H9 (cell line): ENCODE measurements around the gene MTG1. TPM values are rescaled to one million over a fixed set of nuclear protein-coding genes. Genes with fewer than 3 reads are reported as not detected.

ENCODE experiments used
- DNase-seq: peaks from one replicate; pipeline ENCODE4 v3.0.0-alpha.2; 2017
- H2AFZ ChIP-seq: one replicate; pipeline ENCODE4 v1.6.1; 2013; ENCODE audit warnings: mild to moderate bottlenecking, low read length, control low read depth, moderate library complexity
- H2AK5ac ChIP-seq: 2 replicates; pipeline ENCODE4 v1.6.1; 2013; ENCODE audit warnings: low read length, control low read depth, mixed read lengths; ENCODE audit not compliant: insufficient read length
- H2BK120ac ChIP-seq: one replicate; pipeline ENCODE4 v1.6.1; 2013; ENCODE audit warnings: low read depth, mild to moderate bottlenecking, low read length, control low read depth, inconsistent platforms; ENCODE audit not compliant: poor library complexity, severe bottlenecking
- H2BK12ac ChIP-seq: 2 replicates; pipeline ENCODE4 v1.6.1; 2013; ENCODE audit warnings: low read length, control low read depth, mixed read lengths, low read depth; ENCODE audit not compliant: insufficient read length
- H2BK15ac ChIP-seq: 2 replicates; pipeline ENCODE4 v1.6.1; 2013; ENCODE audit warnings: low read depth, low read length, control low read depth
- H2BK20ac ChIP-seq: one replicate; pipeline ENCODE4 v1.6.1; 2013; ENCODE audit warnings: low read depth, mild to moderate bottlenecking, low read length, control low read depth, inconsistent platforms; ENCODE audit not compliant: poor library complexity, severe bottlenecking
- H2BK5ac ChIP-seq: 2 replicates; pipeline ENCODE4 v1.6.1; 2013; ENCODE audit warnings: low read length, control low read depth, mixed read lengths; ENCODE audit not compliant: insufficient read length
- H3K14ac ChIP-seq: 2 replicates; pipeline ENCODE4 v1.6.1; 2013; ENCODE audit warnings: low read length, control low read depth; ENCODE audit not compliant: insufficient read depth
- H3K18ac ChIP-seq: 2 replicates; pipeline ENCODE4 v1.6.1; 2013; ENCODE audit warnings: low read depth, mild to moderate bottlenecking, mixed read lengths, low read length, control low read depth; ENCODE audit not compliant: insufficient read length
- H3K23ac ChIP-seq: 2 replicates; pipeline ENCODE4 v1.6.1; 2013; ENCODE audit warnings: low read length, control low read depth, mixed read lengths, low read depth; ENCODE audit not compliant: insufficient read length
- H3K23me2 ChIP-seq: 2 replicates; pipeline ENCODE4 v1.6.1; 2013; ENCODE audit warnings: low read depth, mild to moderate bottlenecking, mixed read lengths, low read length, control low read depth; ENCODE audit not compliant: insufficient read length, poor library complexity, severe bottlenecking
- H3K27ac ChIP-seq: 2 replicates; pipeline ENCODE4 v1.5.1; 2013; ENCODE audit warnings: low read length, control low read depth, mixed read lengths, low read depth; ENCODE audit not compliant: insufficient read length
- H3K27me3 ChIP-seq: 2 replicates; pipeline ENCODE4 v1.6.1; 2013; ENCODE audit warnings: low read length, control low read depth, inconsistent platforms; ENCODE audit not compliant: insufficient read depth
- H3K4ac ChIP-seq: 2 replicates; pipeline ENCODE4 v1.6.1; 2013; ENCODE audit warnings: low read depth, mild to moderate bottlenecking, control low read depth, inconsistent platforms, low read length, moderate library complexity
- H3K4me1 ChIP-seq: 2 replicates; pipeline ENCODE4 v1.6.1; 2013; ENCODE audit warnings: low read length, control low read depth, inconsistent platforms; ENCODE audit not compliant: insufficient read depth
- H3K4me2 ChIP-seq: 2 replicates; pipeline ENCODE4 v1.6.1; 2013; ENCODE audit warnings: low read length, control low read depth, mixed read lengths; ENCODE audit not compliant: insufficient read length, insufficient read depth
- H3K56ac ChIP-seq: 2 replicates; pipeline ENCODE4 v1.6.1; 2013; ENCODE audit warnings: low read depth, mild to moderate bottlenecking, mixed read lengths, low read length, control low read depth; ENCODE audit not compliant: insufficient read length
- H3K79me1 ChIP-seq: 2 replicates; pipeline ENCODE4 v1.6.1; 2013; ENCODE audit warnings: low read depth, mild to moderate bottlenecking, moderate library complexity, low read length, control low read depth, inconsistent platforms; ENCODE audit not compliant: insufficient read depth, poor library complexity, severe bottlenecking
- H3K79me2 ChIP-seq: 2 replicates; pipeline ENCODE4 v1.6.1; 2013; ENCODE audit warnings: low read length, control low read depth, inconsistent platforms; ENCODE audit not compliant: insufficient read depth
- H3K9ac ChIP-seq: 2 replicates; pipeline ENCODE4 v1.6.1; 2013; ENCODE audit warnings: low read length, control low read depth, mixed read lengths; ENCODE audit not compliant: insufficient read length; ENCODE audit errors: extremely low read depth
- H3K9me3 ChIP-seq: one replicate; pipeline ENCODE4 v1.6.1; 2013; ENCODE audit warnings: low read depth, low read length, inconsistent platforms; ENCODE audit not compliant: control insufficient read depth
- H3T11ph ChIP-seq: one replicate; pipeline ENCODE4 v1.6.1; 2013; ENCODE audit warnings: mild to moderate bottlenecking, low read length, control low read depth, inconsistent platforms
- H4K20me1 ChIP-seq: one replicate; pipeline ENCODE4 v1.6.1; 2013; ENCODE audit not compliant: control insufficient read depth, insufficient read length, insufficient read depth
- H4K5ac ChIP-seq: 2 replicates; pipeline ENCODE4 v1.6.1; 2013; ENCODE audit warnings: low read depth, mild to moderate bottlenecking, mixed read lengths, low read length, control low read depth; ENCODE audit not compliant: insufficient read length
- H4K8ac ChIP-seq: replicated peaks from 2 replicates; pipeline ENCODE4 v1.6.1; 2013; ENCODE audit warnings: low read length, control low read depth, mixed read lengths, low read depth; ENCODE audit not compliant: insufficient read length
- H4K91ac ChIP-seq: 2 replicates; pipeline ENCODE4 v1.6.1; 2013; ENCODE audit warnings: low read depth, mild to moderate bottlenecking, moderate library complexity, mixed read lengths, low read length, control low read depth; ENCODE audit not compliant: insufficient read length
- H3K27ac Mint-ChIP-seq, 3 experiments: 2 replicates in 2 of 3; 3 replicates in 1 of 3; pipeline ENCODE4 v1.8.0; 2020 to 2021; ENCODE audit warnings: mixed read lengths in 3 of 3, mild to moderate bottlenecking in 1 of 3, moderate library complexity in 1 of 3
- H3K27me3 Mint-ChIP-seq: 2 replicates; pipeline ENCODE4 v1.8.0; 2021; ENCODE audit warnings: low read depth, mild to moderate bottlenecking, moderate library complexity, mixed read lengths
- H3K36me3 Mint-ChIP-seq, 3 experiments: 2 replicates in 2 of 3; 3 replicates in 1 of 3; pipeline ENCODE4 v1.8.0; 2020 to 2021; ENCODE audit warnings: low read depth in 3 of 3, mixed read lengths in 3 of 3; ENCODE audit not compliant: insufficient read depth in 1 of 3
- H3K4me1 Mint-ChIP-seq, 2 experiments: 2 replicates each; pipeline ENCODE4 v1.8.0; 2020; ENCODE audit warnings: mixed read lengths in 2 of 2
- H3K4me3 Mint-ChIP-seq, 2 experiments: 2 replicates in 1 of 2; 3 replicates in 1 of 2; pipeline ENCODE4 v1.8.0; 2020 to 2021; ENCODE audit warnings: mild to moderate bottlenecking in 2 of 2, mixed read lengths in 2 of 2, moderate library complexity in 1 of 2
- H3K9me3 Mint-ChIP-seq, 2 experiments: 2 replicates in 1 of 2; 3 replicates in 1 of 2; pipeline ENCODE4 v1.8.0; 2020; ENCODE audit warnings: mild to moderate bottlenecking in 2 of 2, mixed read lengths in 2 of 2, moderate library complexity in 1 of 2
- CTCF ChIP-seq: fragments of 200-600 bp; sonication (generic); conservative IDR thresholded peaks from 3 replicates; pipeline ENCODE4 v1.8.0; 2021; ENCODE audit warnings: antibody characterized with exemption, mild to moderate bottlenecking
- WGBS: extraction: QIAGEN DNeasy Blood & Tissue Kit; methylation state at CpG from one replicate; pipeline ENCODE4 v1.1.7; 2013; ENCODE audit warnings: missing lambda C conversion rate, low lambda C conversion rate, mixed read lengths; ENCODE audit not compliant: insufficient read length; ENCODE audit errors: extremely low coverage; 5-methylcytosine and 5-hydroxymethylcytosine counted together
- total RNA-seq: library from RNA; stranded (reverse); gene quantifications from 2 replicates; pipeline ENCODE4 v1.2.1, GENCODE V29; 2021

MTG1 gene
- total RNA-seq, 1 experiment from 2014 or later: 65.3 TPM

GRCh38 chr10:133397938-133398337 lies 4.0 kb downstream of the MTG1 start:
- Histone ChIP-seq H2BK5ac (no peak overlapping the region), H3K27ac (no peak overlapping the region), H2BK20ac (no peak overlapping the region), H3K79me1 (peaks cover 4% of the 10 kb centered on the region), H3K18ac (no peak overlapping the region), H2BK120ac (no peak overlapping the region), H2AFZ (no peak overlapping the region), H3K9me3 (no peaks in the 10 kb centered on the region), H3K23ac (no peak overlapping the region), H4K5ac (no peak overlapping the region), H3K27me3 (no peaks in the 10 kb centered on the region), H3K14ac (no peak overlapping the region), H3K4ac (no peak overlapping the region), H4K91ac (no peak overlapping the region), H4K20me1 (no peaks in the 10 kb centered on the region), H3K4me2 (no peak overlapping the region), H3K56ac (no peak overlapping the region), H3K9ac (no peak overlapping the region), H2BK12ac (no peak overlapping the region), H3K79me2 (peaks cover 3% of the 10 kb centered on the region; the same call in 1 of the 2 replicates), H2BK15ac (no peak overlapping the region), H3T11ph (no peak overlapping the region), H3K4me1 (no peaks in the 10 kb centered on the region), H3K23me2 (peaks cover 5% of the 10 kb centered on the region), H4K8ac (no peak overlapping the region), H2AK5ac (no peak overlapping the region)
- no peaks in the 10 kb centered on the region for H3K9me3 Mint-ChIP-seq
- H3K27me3 Mint-ChIP-seq: no peaks in the 10 kb centered on the region
- WGBS: no CpG with 5 or more reads among the region's 7 CpGs
- no peak overlapping the region for H3K4me3 Mint-ChIP-seq
- peaks cover 9 to 12% of the 10 kb centered on the region in 2 experiments for H3K4me1 Mint-ChIP-seq
- peaks cover 51 to 70% (median 68%) of the 10 kb centered on the region in 3 experiments for H3K36me3 Mint-ChIP-seq
- TF ChIP-seq CTCF: no peak
- no peak overlapping the region; a peak in 1 of 7 replicates for H3K27ac Mint-ChIP-seq
- DNase-seq: no peak
